ENCODE results near the gene FIP1L1. TPM values are rescaled to one million over a fixed set of nuclear protein-coding genes. Genes with fewer than 3 reads are reported as not detected.
A peak's percentile ranks its signal among the peaks of the same experiment; 100 is the strongest.

FIP1L1 gene
- total RNA-seq, 1 donor from 2014 or later: 31.7 TPM

DNA sequence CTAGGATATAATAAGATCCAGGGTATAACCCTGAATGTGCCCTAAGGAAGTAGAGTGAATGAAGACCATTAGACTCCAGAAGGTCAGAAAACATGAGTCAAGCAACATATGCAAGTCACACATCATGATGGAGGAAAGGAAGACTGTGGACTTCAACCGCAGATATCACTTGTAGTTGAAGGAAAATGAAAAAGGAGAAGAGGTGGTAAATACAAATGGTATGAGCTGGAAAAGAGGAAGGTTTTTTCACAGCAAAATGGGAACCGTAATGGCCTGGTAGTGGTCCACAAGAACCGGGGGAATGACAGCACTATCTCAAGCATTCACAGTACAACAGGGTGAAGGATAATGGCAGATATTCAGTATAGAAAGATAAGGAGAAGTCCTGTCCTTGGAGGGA lies 6.4 kb upstream of the FIP1L1 start:
- H3K4me3 ChIP-seq: no peak overlapping the region
- intact Hi-C loops (cut with DNase I): loop anchor here (10.0 kb wide), 1 partner anchor 864 kb away; no protein-coding TSS in a partner anchor
- TF ChIP-seq, protein P1, sequence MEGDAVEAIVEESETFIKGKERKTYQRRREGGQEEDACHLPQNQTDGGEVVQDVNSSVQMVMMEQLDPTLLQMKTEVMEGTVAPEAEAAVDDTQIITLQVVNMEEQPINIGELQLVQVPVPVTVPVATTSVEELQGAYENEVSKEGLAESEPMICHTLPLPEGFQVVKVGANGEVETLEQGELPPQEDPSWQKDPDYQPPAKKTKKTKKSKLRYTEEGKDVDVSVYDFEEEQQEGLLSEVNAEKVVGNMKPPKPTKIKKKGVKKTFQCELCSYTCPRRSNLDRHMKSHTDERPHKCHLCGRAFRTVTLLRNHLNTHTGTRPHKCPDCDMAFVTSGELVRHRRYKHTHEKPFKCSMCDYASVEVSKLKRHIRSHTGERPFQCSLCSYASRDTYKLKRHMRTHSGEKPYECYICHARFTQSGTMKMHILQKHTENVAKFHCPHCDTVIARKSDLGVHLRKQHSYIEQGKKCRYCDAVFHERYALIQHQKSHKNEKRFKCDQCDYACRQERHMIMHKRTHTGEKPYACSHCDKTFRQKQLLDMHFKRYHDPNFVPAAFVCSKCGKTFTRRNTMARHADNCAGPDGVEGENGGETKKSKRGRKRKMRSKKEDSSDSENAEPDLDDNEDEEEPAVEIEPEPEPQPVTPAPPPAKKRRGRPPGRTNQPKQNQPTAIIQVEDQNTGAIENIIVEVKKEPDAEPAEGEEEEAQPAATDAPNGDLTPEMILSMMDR (IDR thresholded peaks at IDR 0.05): no peak
- TF ChIP-seq POLR2A (IDR thresholded peaks at IDR 0.05) (no peak), POLR2AphosphoS5 (IDR thresholded peaks at IDR 0.05; ENCODE audit: insufficient read depth in 1 of 2, low read depth in 1 of 2) (no peak)
- no peaks in the 10 kb centered on the region for H3K9me3 ChIP-seq
- no peak overlapping the region for H3K27ac ChIP-seq
- no peak for DNase-seq (ENCODE audit: extremely low spot score in 2 of 2)
- no peaks in the 10 kb centered on the region for H3K27me3 ChIP-seq
- H3K36me3 ChIP-seq: no peaks in the 10 kb centered on the region
- H3K4me1 ChIP-seq: peaks cover 6% of the 10 kb centered on the region

GRCh38 chr4:53371843-53372521 lies 5.5 kb upstream of the FIP1L1 start:
- no peaks in the 10 kb centered on the region for H3K36me3 ChIP-seq
- TF ChIP-seq POLR2A (IDR thresholded peaks at IDR 0.05) (no peak), POLR2AphosphoS5 (IDR thresholded peaks at IDR 0.05; ENCODE audit: insufficient read depth in 1 of 2, low read depth in 1 of 2) (no peak)
- TF ChIP-seq, protein P1 (IDR thresholded peaks at IDR 0.05): no peak
- no peak overlapping the region for H3K27ac ChIP-seq
- intact Hi-C loops (cut with DNase I): loop anchor here (10.0 kb wide), 1 partner anchor 863 kb away; no protein-coding TSS in a partner anchor
- H3K4me3 ChIP-seq: no peak overlapping the region
- peaks cover 3% of the 10 kb centered on the region for H3K4me1 ChIP-seq
- H3K27me3 ChIP-seq: no peaks in the 10 kb centered on the region
- DNase-seq (ENCODE audit: extremely low spot score in 2 of 2): no peak
- H3K9me3 ChIP-seq: no peaks in the 10 kb centered on the region

GRCh38 chr4:53374777-53375258 lies 2.6 kb upstream of the FIP1L1 start:
- Histone ChIP-seq H3K36me3 (no peaks in the 10 kb centered on the region), H3K27me3 (no peaks in the 10 kb centered on the region), H3K27ac (no peak overlapping the region), H3K9me3 (no peaks in the 10 kb centered on the region), H3K4me3 (no peak overlapping the region), H3K4me1 (peaks cover 22% of the 10 kb centered on the region)
- intact Hi-C loops (cut with DNase I): loop anchor here (10.0 kb wide), 1 partner anchor 860 kb away; no protein-coding TSS in a partner anchor
- no peak for TF ChIP-seq POLR2AphosphoS5 (IDR thresholded peaks at IDR 0.05; ENCODE audit: insufficient read depth in 1 of 2, low read depth in 1 of 2)
- TF ChIP-seq, protein P1 (IDR thresholded peaks at IDR 0.05): no peak
- TF ChIP-seq POLR2A (IDR thresholded peaks at IDR 0.05): no peak
- no peak for DNase-seq (ENCODE audit: extremely low spot score in 2 of 2)

DNA sequence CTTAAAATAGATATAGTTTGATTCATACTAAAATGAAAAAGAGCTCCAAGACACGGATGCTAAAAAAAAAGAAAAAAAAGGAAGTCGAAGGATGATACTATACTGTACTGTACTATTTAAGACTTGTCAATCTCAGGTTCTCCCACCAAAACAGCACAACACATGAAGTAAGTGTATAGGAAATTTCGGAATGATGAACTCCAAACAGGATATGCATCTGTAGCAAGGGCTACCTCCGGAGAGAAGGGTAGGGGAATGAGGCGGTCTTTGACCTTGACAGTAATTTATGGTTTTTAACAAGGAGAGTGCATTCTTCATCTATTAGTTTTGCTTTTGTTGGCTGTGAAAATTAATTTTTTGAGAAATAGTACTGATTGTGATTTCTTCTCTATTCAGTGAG lies 541 bp upstream of the FIP1L1 start:
- H3K27ac ChIP-seq: peak overlapping the region; percentile 86
- no peak for TF ChIP-seq POLR2A (IDR thresholded peaks at IDR 0.05)
- no peak for TF ChIP-seq POLR2AphosphoS5 (IDR thresholded peaks at IDR 0.05; ENCODE audit: insufficient read depth in 1 of 2, low read depth in 1 of 2)
- TF ChIP-seq, protein P1 (IDR thresholded peaks at IDR 0.05): no peak
- DNase-seq (ENCODE audit: extremely low spot score in 2 of 2): no peak
- peak overlapping the region; percentile 80 to 93 for H3K4me3 ChIP-seq
- no peaks in the 10 kb centered on the region for H3K9me3 ChIP-seq
- H3K36me3 ChIP-seq: no peaks in the 10 kb centered on the region
- H3K4me1 ChIP-seq: peaks cover 23% of the 10 kb centered on the region
- H3K27me3 ChIP-seq: no peaks in the 10 kb centered on the region
- intact Hi-C loops (cut with DNase I): loop anchor here (10.0 kb wide), 1 partner anchor 858 kb away; no protein-coding TSS in a partner anchor

DNA sequence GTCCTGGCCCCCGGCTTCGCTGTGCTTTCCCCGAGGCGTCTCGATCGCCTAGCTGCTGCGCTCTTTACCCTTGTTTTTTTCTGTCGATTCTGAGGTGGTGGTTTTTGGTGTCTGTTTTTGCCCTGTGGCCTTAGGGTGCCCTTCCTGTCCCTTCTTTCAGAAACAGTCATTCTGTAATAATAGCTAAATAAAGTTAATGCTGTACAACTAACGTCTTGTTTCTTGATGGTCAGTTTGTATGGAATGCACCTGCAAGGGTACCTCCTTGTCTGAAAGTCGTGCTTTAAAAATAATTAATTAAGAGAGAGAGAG lies 686 bp downstream of the FIP1L1 start:
- Histone ChIP-seq H3K36me3 (no peaks in the 10 kb centered on the region), H3K4me3 (peak overlapping the region; percentile 80 to 93), H3K9me3 (no peaks in the 10 kb centered on the region), H3K27ac (peak overlapping the region; percentile 86), H3K27me3 (no peaks in the 10 kb centered on the region), H3K4me1 (peaks cover 23% of the 10 kb centered on the region)
- TF ChIP-seq POLR2A (IDR thresholded peaks at IDR 0.05): no peak
- DNase-seq (ENCODE audit: extremely low spot score in 2 of 2): no peak
- intact Hi-C loops (cut with DNase I): loop anchor here (10.0 kb wide), 1 partner anchor 857 kb away; no protein-coding TSS in a partner anchor

All from vagina (tissue), 2 donors.